Measurements from ENCODE around the gene AUTS2. TPM values are rescaled to one million over a fixed set of nuclear protein-coding genes. Genes with fewer than 3 reads are reported as not detected.

The AUTS2 gene
- total RNA-seq, 4 donors from 2014 or later, result 29.8 to 114 (median 59.4) TPM

GRCh38 chr7:70486977-70487376 is 888.7 kb downstream of the AUTS2 start:
- H3K27me3 ChIP-seq, result no peaks in the 10 kb centered on the region
- in situ Hi-C loops (cut with MboI; ENCODE audit: low pct_ligation_motif_present in 1 of 4, low pct_unique_long_range_greater_than_20kb in 1 of 4, low sequenced_read_pairs in 3 of 4), result no loop called here
- H3K36me3 ChIP-seq, result no peaks in the 10 kb centered on the region
- intact Hi-C loops (cut with DNase I; ENCODE audit: low total_unique reads), result no loop called here
- no peak overlapping the region for H3K4me3 ChIP-seq
- 95 to 96% methylated on average over 4 to 7 of the region's 7 CpGs for WGBS, 2 donors (ENCODE audit: low coverage in 1 of 2)
- TF ChIP-seq POLR2A (IDR thresholded peaks at IDR 0.05), result no peak
- no peak for TF ChIP-seq EP300 (IDR thresholded peaks at IDR 0.05; ENCODE audit: low read depth)
- no peak for TF ChIP-seq POLR2AphosphoS5 (IDR thresholded peaks at IDR 0.05)
- no peak for TF ChIP-seq CTCF (IDR thresholded peaks at IDR 0.05)
- no peaks in the 10 kb centered on the region for H3K9me3 ChIP-seq
- no peak overlapping the region for H3K27ac ChIP-seq
- H3K4me1 ChIP-seq, result no peaks in the 10 kb centered on the region
- no peak for DNase-seq

- WGBS, 2 donors (ENCODE audit: low coverage in 1 of 2), result 92 to 100% methylated on average over 5 to 10 of the region's 10 CpGs
- intact Hi-C loops (cut with DNase I; ENCODE audit: low total_unique reads), result no loop called here
- no peaks in the 10 kb centered on the region for H3K27me3 ChIP-seq
- no peak overlapping the region for H3K27ac ChIP-seq
- no peaks in the 10 kb centered on the region for H3K36me3 ChIP-seq
- in situ Hi-C loops (cut with MboI; ENCODE audit: low pct_ligation_motif_present in 1 of 4, low pct_unique_long_range_greater_than_20kb in 1 of 4, low sequenced_read_pairs in 3 of 4), result no loop called here
- no peak for TF ChIP-seq EP300 (IDR thresholded peaks at IDR 0.05; ENCODE audit: low read depth)
- no peak for TF ChIP-seq CTCF (IDR thresholded peaks at IDR 0.05)
- no peak for TF ChIP-seq POLR2A (IDR thresholded peaks at IDR 0.05)
- TF ChIP-seq POLR2AphosphoS5 (IDR thresholded peaks at IDR 0.05), result no peak
- DNase-seq, result no peak
- no peaks in the 10 kb centered on the region for H3K9me3 ChIP-seq
- no peaks in the 10 kb centered on the region for H3K4me1 ChIP-seq
- no peak overlapping the region for H3K4me3 ChIP-seq
Observed at GRCh38 chr7:70487428-70487827, 889.2 kb downstream of the AUTS2 start.

- WGBS, 2 donors (ENCODE audit: low coverage in 1 of 2), result 80 to 92% methylated on average over 2 to 13 of the region's 13 CpGs
- in situ Hi-C loops (cut with MboI; ENCODE audit: low pct_ligation_motif_present in 1 of 4, low pct_unique_long_range_greater_than_20kb in 1 of 4, low sequenced_read_pairs in 3 of 4), result no loop called here
- TF ChIP-seq EP300 (IDR thresholded peaks at IDR 0.05; ENCODE audit: low read depth) (no peak), POLR2AphosphoS5 (IDR thresholded peaks at IDR 0.05) (no peak), POLR2A (IDR thresholded peaks at IDR 0.05) (no peak), CTCF (IDR thresholded peaks at IDR 0.05) (no peak)
- DNase-seq, result no peak
- H3K4me3 ChIP-seq, result no peak overlapping the region
- no peaks in the 10 kb centered on the region for H3K9me3 ChIP-seq
- intact Hi-C loops (cut with DNase I; ENCODE audit: low total_unique reads), result no loop called here
- H3K36me3 ChIP-seq, result no peaks in the 10 kb centered on the region
- no peaks in the 10 kb centered on the region for H3K4me1 ChIP-seq
- no peak overlapping the region for H3K27ac ChIP-seq
- H3K27me3 ChIP-seq, result no peaks in the 10 kb centered on the region
Observed at GRCh38 chr7:70487886-70488285, 889.6 kb downstream of the AUTS2 start.

- TF ChIP-seq POLR2A (IDR thresholded peaks at IDR 0.05), result no peak
- TF ChIP-seq EP300 (IDR thresholded peaks at IDR 0.05; ENCODE audit: low read depth), result no peak
- no peak for TF ChIP-seq CTCF (IDR thresholded peaks at IDR 0.05)
- WGBS, 2 donors (ENCODE audit: low coverage in 1 of 2), result 40 to 82% methylated on average over 1 of the region's 1 CpG
Observed at GRCh38 chr7:70489813-70490212, 891.5 kb downstream of the AUTS2 start.

More at GRCh38 chr7:70489813-70490212, 891.5 kb downstream of the AUTS2 start:
- H3K9me3 ChIP-seq, result no peaks in the 10 kb centered on the region
- no peaks in the 10 kb centered on the region for H3K36me3 ChIP-seq
- no peak for DNase-seq
- no peaks in the 10 kb centered on the region for H3K27me3 ChIP-seq
- no peak overlapping the region for H3K4me3 ChIP-seq
- intact Hi-C loops (cut with DNase I; ENCODE audit: low total_unique reads), result no loop called here
- no peaks in the 10 kb centered on the region for H3K4me1 ChIP-seq
- in situ Hi-C loops (cut with MboI; ENCODE audit: low pct_ligation_motif_present in 1 of 4, low pct_unique_long_range_greater_than_20kb in 1 of 4, low sequenced_read_pairs in 3 of 4), result no loop called here
- no peak overlapping the region for H3K27ac ChIP-seq
